ENCODE measurements around the gene DYNLT2B.

GRCh38 chr3:196348698-196349097 lies 30.7 kb upstream of the DYNLT2B start:
- TF ChIP-seq FOXA1 (IDR thresholded peaks at IDR 0.05) (no peak), CTCF (IDR thresholded peaks at IDR 0.05; ENCODE audit: low read depth, low read length, missing input control) (no peak)
- TF ChIP-seq, protein P1, sequence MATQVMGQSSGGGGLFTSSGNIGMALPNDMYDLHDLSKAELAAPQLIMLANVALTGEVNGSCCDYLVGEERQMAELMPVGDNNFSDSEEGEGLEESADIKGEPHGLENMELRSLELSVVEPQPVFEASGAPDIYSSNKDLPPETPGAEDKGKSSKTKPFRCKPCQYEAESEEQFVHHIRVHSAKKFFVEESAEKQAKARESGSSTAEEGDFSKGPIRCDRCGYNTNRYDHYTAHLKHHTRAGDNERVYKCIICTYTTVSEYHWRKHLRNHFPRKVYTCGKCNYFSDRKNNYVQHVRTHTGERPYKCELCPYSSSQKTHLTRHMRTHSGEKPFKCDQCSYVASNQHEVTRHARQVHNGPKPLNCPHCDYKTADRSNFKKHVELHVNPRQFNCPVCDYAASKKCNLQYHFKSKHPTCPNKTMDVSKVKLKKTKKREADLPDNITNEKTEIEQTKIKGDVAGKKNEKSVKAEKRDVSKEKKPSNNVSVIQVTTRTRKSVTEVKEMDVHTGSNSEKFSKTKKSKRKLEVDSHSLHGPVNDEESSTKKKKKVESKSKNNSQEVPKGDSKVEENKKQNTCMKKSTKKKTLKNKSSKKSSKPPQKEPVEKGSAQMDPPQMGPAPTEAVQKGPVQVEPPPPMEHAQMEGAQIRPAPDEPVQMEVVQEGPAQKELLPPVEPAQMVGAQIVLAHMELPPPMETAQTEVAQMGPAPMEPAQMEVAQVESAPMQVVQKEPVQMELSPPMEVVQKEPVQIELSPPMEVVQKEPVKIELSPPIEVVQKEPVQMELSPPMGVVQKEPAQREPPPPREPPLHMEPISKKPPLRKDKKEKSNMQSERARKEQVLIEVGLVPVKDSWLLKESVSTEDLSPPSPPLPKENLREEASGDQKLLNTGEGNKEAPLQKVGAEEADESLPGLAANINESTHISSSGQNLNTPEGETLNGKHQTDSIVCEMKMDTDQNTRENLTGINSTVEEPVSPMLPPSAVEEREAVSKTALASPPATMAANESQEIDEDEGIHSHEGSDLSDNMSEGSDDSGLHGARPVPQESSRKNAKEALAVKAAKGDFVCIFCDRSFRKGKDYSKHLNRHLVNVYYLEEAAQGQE (IDR thresholded peaks at IDR 0.05) = no peak
- TF ChIP-seq, protein P2, sequence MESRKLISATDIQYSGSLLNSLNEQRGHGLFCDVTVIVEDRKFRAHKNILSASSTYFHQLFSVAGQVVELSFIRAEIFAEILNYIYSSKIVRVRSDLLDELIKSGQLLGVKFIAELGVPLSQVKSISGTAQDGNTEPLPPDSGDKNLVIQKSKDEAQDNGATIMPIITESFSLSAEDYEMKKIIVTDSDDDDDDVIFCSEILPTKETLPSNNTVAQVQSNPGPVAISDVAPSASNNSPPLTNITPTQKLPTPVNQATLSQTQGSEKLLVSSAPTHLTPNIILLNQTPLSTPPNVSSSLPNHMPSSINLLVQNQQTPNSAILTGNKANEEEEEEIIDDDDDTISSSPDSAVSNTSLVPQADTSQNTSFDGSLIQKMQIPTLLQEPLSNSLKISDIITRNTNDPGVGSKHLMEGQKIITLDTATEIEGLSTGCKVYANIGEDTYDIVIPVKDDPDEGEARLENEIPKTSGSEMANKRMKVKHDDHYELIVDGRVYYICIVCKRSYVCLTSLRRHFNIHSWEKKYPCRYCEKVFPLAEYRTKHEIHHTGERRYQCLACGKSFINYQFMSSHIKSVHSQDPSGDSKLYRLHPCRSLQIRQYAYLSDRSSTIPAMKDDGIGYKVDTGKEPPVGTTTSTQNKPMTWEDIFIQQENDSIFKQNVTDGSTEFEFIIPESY (IDR thresholded peaks at IDR 0.05) = no peak
- TF ChIP-seq, protein P3, sequence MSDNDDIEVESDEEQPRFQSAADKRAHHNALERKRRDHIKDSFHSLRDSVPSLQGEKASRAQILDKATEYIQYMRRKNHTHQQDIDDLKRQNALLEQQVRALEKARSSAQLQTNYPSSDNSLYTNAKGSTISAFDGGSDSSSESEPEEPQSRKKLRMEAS (IDR thresholded peaks at IDR 0.05) = no peak

Data from liver (tissue), 2 donors.